Esophagus squamous epithelium (tissue), 4 donors: ENCODE results near the gene CACNA1D.

Source experiments
- POLR2A ChIP-seq, 4 donors: fragments of 450-650 bp; IDR thresholded peaks; one replicate each; pipeline ENCODE4 v1.6.1; 2017; ENCODE audit warnings: antibody characterized with exemption in 4 of 4, mild to moderate bottlenecking in 4 of 4, moderate library complexity in 3 of 4
- TF ChIP-seq, protein P1 (sequence below), 6 experiments: fragments of 450-650 bp in 4 of 6; fragments of 200-600 bp in 2 of 6; sonication (generic) in 2 of 6; IDR thresholded peaks; one replicate each; pipeline ENCODE4 v1.5.1; 2016 to 2019; ENCODE audit warnings: antibody characterized with exemption in 6 of 6, mild to moderate bottlenecking in 4 of 6, moderate library complexity in 4 of 6

DNA sequence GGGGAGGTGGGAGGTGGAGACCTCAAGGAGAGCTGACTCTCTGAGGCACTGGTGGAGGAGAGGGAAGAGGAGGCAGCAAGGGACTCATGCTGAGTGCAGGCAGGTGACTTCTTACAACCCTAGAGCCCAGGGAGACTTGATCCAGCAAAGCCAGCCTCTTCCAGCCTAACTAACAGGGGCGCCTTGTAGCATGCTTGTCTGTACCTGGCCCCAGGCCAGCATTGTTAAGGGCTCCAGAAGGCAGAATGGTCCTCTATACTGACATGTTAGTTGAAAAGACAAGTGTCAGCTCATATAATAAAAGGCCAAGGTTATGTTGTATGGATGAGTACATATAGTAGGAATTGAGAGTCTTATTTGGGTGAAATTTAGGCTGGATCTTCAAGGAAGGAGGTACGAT, 286.4 kb downstream of the CACNA1D start:
- TF ChIP-seq, protein P1, sequence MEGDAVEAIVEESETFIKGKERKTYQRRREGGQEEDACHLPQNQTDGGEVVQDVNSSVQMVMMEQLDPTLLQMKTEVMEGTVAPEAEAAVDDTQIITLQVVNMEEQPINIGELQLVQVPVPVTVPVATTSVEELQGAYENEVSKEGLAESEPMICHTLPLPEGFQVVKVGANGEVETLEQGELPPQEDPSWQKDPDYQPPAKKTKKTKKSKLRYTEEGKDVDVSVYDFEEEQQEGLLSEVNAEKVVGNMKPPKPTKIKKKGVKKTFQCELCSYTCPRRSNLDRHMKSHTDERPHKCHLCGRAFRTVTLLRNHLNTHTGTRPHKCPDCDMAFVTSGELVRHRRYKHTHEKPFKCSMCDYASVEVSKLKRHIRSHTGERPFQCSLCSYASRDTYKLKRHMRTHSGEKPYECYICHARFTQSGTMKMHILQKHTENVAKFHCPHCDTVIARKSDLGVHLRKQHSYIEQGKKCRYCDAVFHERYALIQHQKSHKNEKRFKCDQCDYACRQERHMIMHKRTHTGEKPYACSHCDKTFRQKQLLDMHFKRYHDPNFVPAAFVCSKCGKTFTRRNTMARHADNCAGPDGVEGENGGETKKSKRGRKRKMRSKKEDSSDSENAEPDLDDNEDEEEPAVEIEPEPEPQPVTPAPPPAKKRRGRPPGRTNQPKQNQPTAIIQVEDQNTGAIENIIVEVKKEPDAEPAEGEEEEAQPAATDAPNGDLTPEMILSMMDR (IDR thresholded peaks at IDR 0.05): no peak
- TF ChIP-seq POLR2A (IDR thresholded peaks at IDR 0.05): no peak
